Posterior vena cava (tissue), 2 donors: ENCODE measurements around the gene GALNT18. TPM values are rescaled to one million over a fixed set of nuclear protein-coding genes. Genes with fewer than 3 reads are reported as not detected.
"Not testable (repeated sequence)": the region's sequence is repeated elsewhere in the genome, so short reads cannot be mapped to it uniquely, and the experiment has no call there.

Source experiments
- DNase-seq: peaks from one replicate; pipeline ENCODE4 v3.0.0-alpha.2; 2020; ENCODE audit warnings: low spot score
- intact Hi-C, 2 donors: fragments of 100-400 bp; cut with DNase I; formaldehyde crosslinking; loops; one replicate each; pipeline versions ENCODE4 v1.14.1 to v1.14.2; 2022 to 2023
- total RNA-seq, 2 donors: library from RNA; stranded (reverse); fragmentation: NEBNext Ultra II Directional; extraction: Animal tissue kit (Norgen Biotek cat#: 25700); gene quantifications; one replicate each; pipeline ENCODE4 v1.2.1, GENCODE V29; 2021
- donor health status: DM: yes; HTN: yes; CAD: no.
- donor health status: DM: yes; HTN: yes; CAD: no.

GALNT18 gene
- total RNA-seq, 2 donors from 2014 or later: 21.4 to 28.0 TPM

GRCh38 chr11:11456866-11457265 is 164.9 kb downstream of the GALNT18 start:
- intact Hi-C loops: no loop called here
- no peak for DNase-seq

GRCh38 chr11:11454671-11455223 is 167.1 kb downstream of the GALNT18 start:
- DNase-seq: no peak
- intact Hi-C loops: no loop called here

- intact Hi-C loops: no loop called here
- no peak for DNase-seq
These were observed 170.3 kb downstream of the GALNT18 start for GRCh38 chr11:11451501-11452005.

GRCh38 chr11:11450744-11451362 is 171.0 kb downstream of the GALNT18 start:
- DNase-seq: no peak
- intact Hi-C loops: no loop called here

- intact Hi-C loops: no loop called here
- DNase-seq: no peak
These were observed 172.5 kb downstream of the GALNT18 start for GRCh38 chr11:11449327-11449726.

- no peak for DNase-seq
- intact Hi-C loops: no loop called here
These were observed 173.2 kb downstream of the GALNT18 start for GRCh38 chr11:11448626-11449025.

GRCh38 chr11:11447601-11448000 is 174.2 kb downstream of the GALNT18 start:
- intact Hi-C loops, DNase-seq: not testable (repeated sequence)

- no peak for DNase-seq
- intact Hi-C loops: no loop called here
These were observed 174.8 kb downstream of the GALNT18 start for GRCh38 chr11:11446967-11447366.

- intact Hi-C loops: no loop called here
- DNase-seq: no peak
These were observed 175.2 kb downstream of the GALNT18 start for GRCh38 chr11:11446564-11446963.

- DNase-seq: no peak
- intact Hi-C loops: no loop called here
These were observed 176.2 kb downstream of the GALNT18 start for GRCh38 chr11:11445441-11446185.

- DNase-seq: no peak
- intact Hi-C loops: no loop called here
These were observed 177.0 kb downstream of the GALNT18 start for GRCh38 chr11:11444804-11445131.

- intact Hi-C loops: no loop called here
These were observed 177.6 kb downstream of the GALNT18 start for GRCh38 chr11:11444027-11444803.

GRCh38 chr11:11442791-11443190 is 179.0 kb downstream of the GALNT18 start:
- no peak for DNase-seq
- intact Hi-C loops: no loop called here

More at GRCh38 chr11:11444027-11444803, 177.6 kb downstream of the GALNT18 start:
- no peak for DNase-seq

GRCh38 chr11:11441516-11441915 is 180.3 kb downstream of the GALNT18 start:
- DNase-seq: no peak
- intact Hi-C loops: no loop called here

- intact Hi-C loops: no loop called here
- no peak for DNase-seq
These were observed 180.7 kb downstream of the GALNT18 start for GRCh38 chr11:11441091-11441490.

- intact Hi-C loops: no loop called here
- DNase-seq: no peak
These were observed 181.7 kb downstream of the GALNT18 start for GRCh38 chr11:11440144-11440543.

- DNase-seq: no peak
- intact Hi-C loops: no loop called here
These were observed 182.2 kb downstream of the GALNT18 start for GRCh38 chr11:11439591-11439990.

GRCh38 chr11:11436715-11437313 is 185.0 kb downstream of the GALNT18 start:
- intact Hi-C loops: no loop called here
- no peak for DNase-seq

GRCh38 chr11:11435635-11436034 is 186.2 kb downstream of the GALNT18 start:
- no peak for DNase-seq
- intact Hi-C loops: no loop called here

- DNase-seq: no peak
- intact Hi-C loops: no loop called here
These were observed 187.8 kb downstream of the GALNT18 start for GRCh38 chr11:11433960-11434359.
